ENCODE data around the gene ARHGEF40.

DNA sequence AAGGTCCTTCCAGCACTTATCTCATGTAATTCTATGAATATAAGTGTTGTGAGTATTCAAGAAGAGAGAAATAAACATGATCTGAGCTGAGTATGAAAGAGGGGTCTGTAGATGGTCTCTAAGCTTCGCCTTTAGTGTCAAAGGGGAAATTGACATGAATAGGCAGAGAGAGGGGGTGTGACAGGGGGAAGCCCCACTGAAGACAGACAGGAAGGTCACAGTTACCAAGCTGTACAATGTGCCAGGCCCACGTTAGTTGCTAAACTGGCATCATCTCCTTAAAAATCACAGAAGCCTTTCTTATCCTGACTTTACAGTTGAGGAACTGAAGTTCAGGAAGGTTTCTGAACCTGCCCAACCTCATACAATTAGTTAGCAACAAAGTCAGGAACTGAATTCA, 7.6 kb downstream of the ARHGEF40 start:
- no peak for TF ChIP-seq POLR2A (IDR thresholded peaks at IDR 0.05)
- TF ChIP-seq, protein P1, sequence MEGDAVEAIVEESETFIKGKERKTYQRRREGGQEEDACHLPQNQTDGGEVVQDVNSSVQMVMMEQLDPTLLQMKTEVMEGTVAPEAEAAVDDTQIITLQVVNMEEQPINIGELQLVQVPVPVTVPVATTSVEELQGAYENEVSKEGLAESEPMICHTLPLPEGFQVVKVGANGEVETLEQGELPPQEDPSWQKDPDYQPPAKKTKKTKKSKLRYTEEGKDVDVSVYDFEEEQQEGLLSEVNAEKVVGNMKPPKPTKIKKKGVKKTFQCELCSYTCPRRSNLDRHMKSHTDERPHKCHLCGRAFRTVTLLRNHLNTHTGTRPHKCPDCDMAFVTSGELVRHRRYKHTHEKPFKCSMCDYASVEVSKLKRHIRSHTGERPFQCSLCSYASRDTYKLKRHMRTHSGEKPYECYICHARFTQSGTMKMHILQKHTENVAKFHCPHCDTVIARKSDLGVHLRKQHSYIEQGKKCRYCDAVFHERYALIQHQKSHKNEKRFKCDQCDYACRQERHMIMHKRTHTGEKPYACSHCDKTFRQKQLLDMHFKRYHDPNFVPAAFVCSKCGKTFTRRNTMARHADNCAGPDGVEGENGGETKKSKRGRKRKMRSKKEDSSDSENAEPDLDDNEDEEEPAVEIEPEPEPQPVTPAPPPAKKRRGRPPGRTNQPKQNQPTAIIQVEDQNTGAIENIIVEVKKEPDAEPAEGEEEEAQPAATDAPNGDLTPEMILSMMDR (IDR thresholded peaks at IDR 0.05): no peak
- no peak for TF ChIP-seq EP300 (IDR thresholded peaks at IDR 0.05)

Measured in tibial nerve (tissue), 4 donors.